GM23338 (cell line): ENCODE data around the gene LCE6A. TPM values are rescaled to one million over a fixed set of nuclear protein-coding genes. Genes with fewer than 3 reads are reported as not detected.

Experiments
- ATAC-seq: fragments of 200-7000 bp; cut with Tn5 transposase; 3 replicates; pipeline ENCODE4 v1.9.1; 2020
- DNase-seq: peaks from one replicate; pipeline ENCODE4 v3.0.0-alpha.2; 2015; ENCODE audit warnings: low spot score
- H2AFZ ChIP-seq: fragments of 200-600 bp; sonication (generic); 2 replicates; pipeline ENCODE4 v1.8.0; 2016; ENCODE audit warnings: antibody characterized with exemption, mild to moderate bottlenecking, moderate library complexity
- H3F3A ChIP-seq: fragments of 200-600 bp; sonication (generic); replicated peaks from 2 replicates; pipeline ENCODE4 v1.8.0; 2017; ENCODE audit warnings: antibody characterized with exemption, mixed run types, low read depth
- H3K27ac ChIP-seq: fragments of 200-600 bp; sonication (generic); 2 replicates; pipeline ENCODE4 v1.6.1; 2016; ENCODE audit warnings: low read depth
- H3K27me3 ChIP-seq: fragments of 200-600 bp; sonication (generic); 2 replicates; pipeline ENCODE4 v1.8.0; 2016; ENCODE audit warnings: mild to moderate bottlenecking, mixed run types, moderate library complexity; ENCODE audit not compliant: insufficient read depth
- H3K36me3 ChIP-seq: fragments of 200-600 bp; sonication (generic); 2 replicates; pipeline ENCODE4 v1.8.0; 2016; ENCODE audit warnings: mild to moderate bottlenecking; ENCODE audit not compliant: insufficient read depth
- H3K4me1 ChIP-seq: fragments of 200-600 bp; sonication (generic); 2 replicates; pipeline ENCODE4 v1.8.0; 2016; ENCODE audit warnings: mild to moderate bottlenecking, moderate library complexity; ENCODE audit not compliant: insufficient read depth
- H3K4me2 ChIP-seq: fragments of 200-600 bp; sonication (generic); 2 replicates; pipeline ENCODE4 v1.7.1; 2017; ENCODE audit warnings: mixed run types
- H3K4me3 ChIP-seq: fragments of 200-600 bp; sonication (generic); 2 replicates; pipeline ENCODE4 v1.6.1; 2016; ENCODE audit warnings: mixed run types
- H3K79me2 ChIP-seq: fragments of 200-600 bp; sonication (generic); replicated peaks from 2 replicates; pipeline ENCODE4 v1.8.0; 2017; ENCODE audit warnings: mild to moderate bottlenecking; ENCODE audit not compliant: insufficient read depth
- H3K9me2 ChIP-seq: fragments of 200-600 bp; sonication (generic); 2 replicates; pipeline ENCODE4 v1.8.0; 2017; ENCODE audit not compliant: insufficient read depth
- H4K20me1 ChIP-seq: fragments of 200-600 bp; sonication (generic); replicated peaks from 2 replicates; pipeline ENCODE4 v1.8.0; 2017; ENCODE audit warnings: mild to moderate bottlenecking; ENCODE audit not compliant: insufficient read depth
- H3K27ac Mint-ChIP-seq: 2 replicates; pipeline ENCODE4 v1.8.0; 2020; ENCODE audit warnings: inconsistent platforms, mild to moderate bottlenecking, moderate library complexity, mixed read lengths
- H3K27me3 Mint-ChIP-seq: 3 replicates; pipeline ENCODE4 v1.8.0; 2022; ENCODE audit warnings: low read depth, mild to moderate bottlenecking, moderate library complexity, mixed read lengths, inconsistent platforms; ENCODE audit not compliant: insufficient read depth, poor library complexity
- H3K36me3 Mint-ChIP-seq: 3 replicates; pipeline ENCODE4 v1.8.0; 2021; ENCODE audit warnings: low read depth, mild to moderate bottlenecking, inconsistent platforms, moderate library complexity, mixed read lengths
- H3K4me1 Mint-ChIP-seq: 3 replicates; pipeline ENCODE4 v1.8.0; 2020; ENCODE audit warnings: mild to moderate bottlenecking, inconsistent platforms, mixed read lengths
- H3K4me3 Mint-ChIP-seq: 3 replicates; pipeline ENCODE4 v1.8.0; 2021; ENCODE audit warnings: moderate library complexity, mild to moderate bottlenecking, inconsistent platforms, mixed read lengths
- H3K9me3 Mint-ChIP-seq: 3 replicates; pipeline ENCODE4 v1.8.0; 2020; ENCODE audit warnings: moderate library complexity, mild to moderate bottlenecking, inconsistent platforms, mixed read lengths
- CREB1 ChIP-seq: fragments of 250-450 bp; sonication (Bioruptor Pico); IDR thresholded peaks from 2 replicates; pipeline ENCODE4 v1.5.0; 2020; ENCODE audit warnings: low read depth, mild to moderate bottlenecking, moderate library complexity
- CTCF ChIP-seq, 2 experiments: fragments of 200-600 bp in 1 of 2; sonication (generic) in 1 of 2; conservative IDR thresholded peaks; 2 replicates each; pipeline versions ENCODE4 v1.5.1 to v1.6.1; 2016 to 2017; ENCODE audit warnings: antibody characterized with exemption in 2 of 2, low read depth in 2 of 2, mild to moderate bottlenecking in 2 of 2, moderate library complexity in 1 of 2
- ETS1 ChIP-seq: IDR thresholded peaks from 2 replicates; pipeline ENCODE4 v1.6.1; 2016; ENCODE audit warnings: antibody characterized with exemption
- EZH2 ChIP-seq: fragments of 200-600 bp; sonication (generic); IDR thresholded peaks from one replicate; pipeline ENCODE4 v1.8.0; 2017; ENCODE audit warnings: antibody characterized with exemption, mild to moderate bottlenecking, low read depth; ENCODE audit not compliant: unreplicated experiment
- EZH2phosphoT487 ChIP-seq: fragments of 200-600 bp; sonication (generic); IDR thresholded peaks from one replicate; pipeline ENCODE4 v1.8.1; 2018; ENCODE audit warnings: antibody characterized with exemption; ENCODE audit not compliant: unreplicated experiment
- JUNB ChIP-seq: IDR thresholded peaks from one replicate; pipeline ENCODE4 v1.6.1; 2016; ENCODE audit warnings: antibody characterized with exemption; ENCODE audit not compliant: unreplicated experiment
- NANOG ChIP-seq: IDR thresholded peaks from 2 replicates; pipeline ENCODE4 v1.6.1; 2016; ENCODE audit warnings: antibody characterized with exemption, borderline replicate concordance
- POLR2AphosphoS5 ChIP-seq: IDR thresholded peaks from 2 replicates; pipeline ENCODE4 v1.6.1; 2016; ENCODE audit warnings: antibody characterized with exemption, low read depth
- REST ChIP-seq: IDR thresholded peaks from one replicate; pipeline ENCODE4 v1.6.1; 2018; ENCODE audit warnings: antibody characterized with exemption; ENCODE audit not compliant: unreplicated experiment
- STAT1 ChIP-seq: IDR thresholded peaks from one replicate; pipeline ENCODE4 v1.6.1; 2016; ENCODE audit warnings: antibody characterized with exemption; ENCODE audit not compliant: unreplicated experiment
- ZNF114 ChIP-seq: fragments of 250-450 bp; sonication (Bioruptor Pico); IDR thresholded peaks from 2 replicates; pipeline ENCODE4 v1.5.0; 2020; ENCODE audit warnings: mild to moderate bottlenecking, moderate library complexity
- ZNF331 ChIP-seq: fragments of 250-450 bp; sonication (Bioruptor Pico); IDR thresholded peaks from 2 replicates; pipeline ENCODE4 v1.5.0; 2020; ENCODE audit warnings: low read depth, mild to moderate bottlenecking, moderate library complexity
- ZNF462 ChIP-seq: fragments of 250-450 bp; sonication (Bioruptor Pico); IDR thresholded peaks from 2 replicates; pipeline ENCODE4 v1.5.0; 2020; ENCODE audit warnings: mild to moderate bottlenecking, moderate library complexity
- polyA plus RNA-seq: library from polyadenylated mRNA; unstranded; fragments of >200 nt; fragmentation: Nextera tagmentation; extraction: Ambion mirVana; gene quantifications from 2 replicates; pipeline ENCODE4 v1.2.1, GENCODE V29; 2016
- total RNA-seq: library from RNA; depleted of rRNA; stranded (reverse); fragments of >200 nt; shearing (Covaris generic); gene quantifications from 2 replicates; pipeline ENCODE4 v1.2.3, GENCODE V29; 2014

Gene LCE6A
- total and polyA plus RNA-seq, 2 experiments from 2014 or later = not detected

- no peaks in the 10 kb centered on the region for H3K27me3 ChIP-seq
- H3K36me3 ChIP-seq = no peaks in the 10 kb centered on the region
- H3K4me3 ChIP-seq = no peak overlapping the region
- Mint-ChIP-seq H3K4me1 (no peaks in the 10 kb centered on the region; the same call in 2 of the 3 replicates), H3K27me3 (no peaks in the 10 kb centered on the region), H3K36me3 (no peaks in the 10 kb centered on the region), H3K9me3 (peaks cover 2% of the 10 kb centered on the region; the same call in 1 of the 3 replicates), H3K4me3 (no peak overlapping the region), H3K27ac (no peak overlapping the region)
- no peaks in the 10 kb centered on the region for H4K20me1 ChIP-seq
- no peaks in the 10 kb centered on the region for H3K4me1 ChIP-seq
- peaks cover 8% of the 10 kb centered on the region; the same call in 1 of the 2 replicates for H3K9me2 ChIP-seq
- DNase-seq (no peak), ATAC-seq (no peak)
- no peak overlapping the region for H3K27ac ChIP-seq
- H3F3A ChIP-seq = no peaks in the 10 kb centered on the region
- no peak overlapping the region for H2AFZ ChIP-seq
- H3K79me2 ChIP-seq = no peaks in the 10 kb centered on the region
- no peak for TF ChIP-seq NANOG
- no peak for TF ChIP-seq ETS1
- no peak for TF ChIP-seq CTCF (conservative IDR thresholded peaks at IDR 0.05; ENCODE audit: low read depth in 2 of 2)
- TF ChIP-seq EZH2 = no peak
- no peak for TF ChIP-seq ZNF462 (CRISPR knock-in tag)
- TF ChIP-seq STAT1 = no peak
- TF ChIP-seq CREB1 (CRISPR knock-in tag) = no peak
- TF ChIP-seq JUNB = no peak
- no peak for TF ChIP-seq ZNF114 (CRISPR knock-in tag)
- TF ChIP-seq ZNF331 (CRISPR knock-in tag) = no peak
- TF ChIP-seq EZH2phosphoT487 = no peak
- no peak for TF ChIP-seq REST
- TF ChIP-seq POLR2AphosphoS5 = no peak
- no peak overlapping the region for H3K4me2 ChIP-seq
Observed at GRCh38 chr1:152886085-152886484, 43.4 kb downstream of the LCE6A start.
